Measurements from ENCODE around the gene PPME1. TPM values are rescaled to one million over a fixed set of nuclear protein-coding genes. Genes with fewer than 3 reads are reported as not detected.

The PPME1 gene
- total and polyA plus RNA-seq, 9 donors, result 27.1 to 48.1 (median 43.8) TPM

- H3K27ac ChIP-seq (ENCODE audit: low read length), result no peak overlapping the region
- H3K36me3 ChIP-seq (ENCODE audit: control insufficient read depth, insufficient read depth, low read length), result peaks cover 51% of the 10 kb centered on the region
- DNase-seq, result no peak
- H3K4me3 ChIP-seq (ENCODE audit: low read length), result no peak overlapping the region
- no peaks in the 10 kb centered on the region for H3K9me3 ChIP-seq (replicated peaks; ENCODE audit: control insufficient read depth, low read depth, low read length)
- no CpG with 5 or more reads among the region's 1 CpG for WGBS (ENCODE audit: insufficient coverage)
- H3K4me1 ChIP-seq (ENCODE audit: control insufficient read depth, insufficient read depth, low read length), result no peaks in the 10 kb centered on the region
- no peaks in the 10 kb centered on the region for H3K27me3 ChIP-seq (ENCODE audit: control insufficient read depth, insufficient read depth, low read length)
Measured at GRCh38 chr11:74248469-74248868, 77.4 kb downstream of the PPME1 start.

- WGBS (ENCODE audit: insufficient coverage), result no CpG with 5 or more reads among the region's 2 CpGs
- no peaks in the 10 kb centered on the region for H3K4me1 ChIP-seq (ENCODE audit: control insufficient read depth, insufficient read depth, low read length)
- no peak overlapping the region for H3K4me3 ChIP-seq (ENCODE audit: low read length)
- no peak overlapping the region for H3K27ac ChIP-seq (ENCODE audit: low read length)
- no peaks in the 10 kb centered on the region for H3K9me3 ChIP-seq (replicated peaks; ENCODE audit: control insufficient read depth, low read depth, low read length)
- peaks cover 62% of the 10 kb centered on the region for H3K36me3 ChIP-seq (ENCODE audit: control insufficient read depth, insufficient read depth, low read length)
- H3K27me3 ChIP-seq (ENCODE audit: control insufficient read depth, insufficient read depth, low read length), result no peaks in the 10 kb centered on the region
- no peak for DNase-seq
Measured at GRCh38 chr11:74249496-74249895, 78.4 kb downstream of the PPME1 start.

GRCh38 chr11:74253361-74253760, 82.3 kb downstream of the PPME1 start:
- Histone ChIP-seq H3K4me3 (ENCODE audit: low read length) (no peak overlapping the region), H3K36me3 (ENCODE audit: control insufficient read depth, insufficient read depth, low read length) (peaks cover 58% of the 10 kb centered on the region), H3K9me3 (replicated peaks; ENCODE audit: control insufficient read depth, low read depth, low read length) (no peaks in the 10 kb centered on the region), H3K27ac (ENCODE audit: low read length) (no peak overlapping the region), H3K27me3 (ENCODE audit: control insufficient read depth, insufficient read depth, low read length) (no peaks in the 10 kb centered on the region), H3K4me1 (ENCODE audit: control insufficient read depth, insufficient read depth, low read length) (peaks cover 7% of the 10 kb centered on the region)
- DNase-seq, result no peak
- WGBS (ENCODE audit: insufficient coverage), result 92% methylated on average over 8 of the region's 8 CpGs

GRCh38 chr11:74255741-74256375, 84.8 kb downstream of the PPME1 start:
- Histone ChIP-seq H3K36me3 (ENCODE audit: control insufficient read depth, insufficient read depth, low read length) (peaks cover 48% of the 10 kb centered on the region), H3K9me3 (replicated peaks; ENCODE audit: control insufficient read depth, low read depth, low read length) (no peaks in the 10 kb centered on the region), H3K4me3 (ENCODE audit: low read length) (no peak overlapping the region), H3K27ac (ENCODE audit: low read length) (no peak overlapping the region), H3K4me1 (ENCODE audit: control insufficient read depth, insufficient read depth, low read length) (peaks cover 7% of the 10 kb centered on the region), H3K27me3 (ENCODE audit: control insufficient read depth, insufficient read depth, low read length) (no peaks in the 10 kb centered on the region)
- 49% methylated on average over 2 of the region's 5 CpGs for WGBS (ENCODE audit: insufficient coverage)
- DNase-seq, result peak; percentile 76

GRCh38 chr11:74256378-74257133, 85.5 kb downstream of the PPME1 start:
- no peak for DNase-seq
- peaks cover 7% of the 10 kb centered on the region for H3K4me1 ChIP-seq (ENCODE audit: control insufficient read depth, insufficient read depth, low read length)
- H3K27me3 ChIP-seq (ENCODE audit: control insufficient read depth, insufficient read depth, low read length), result no peaks in the 10 kb centered on the region
- H3K9me3 ChIP-seq (replicated peaks; ENCODE audit: control insufficient read depth, low read depth, low read length), result no peaks in the 10 kb centered on the region
- WGBS (ENCODE audit: insufficient coverage), result 86% methylated on average over 3 of the region's 5 CpGs
- no peak overlapping the region for H3K27ac ChIP-seq (ENCODE audit: low read length)
- H3K36me3 ChIP-seq (ENCODE audit: control insufficient read depth, insufficient read depth, low read length), result peaks cover 41% of the 10 kb centered on the region
- no peak overlapping the region for H3K4me3 ChIP-seq (ENCODE audit: low read length)

- Histone ChIP-seq H3K36me3 (ENCODE audit: control insufficient read depth, insufficient read depth, low read length) (peaks cover 28% of the 10 kb centered on the region), H3K4me1 (ENCODE audit: control insufficient read depth, insufficient read depth, low read length) (peaks cover 7% of the 10 kb centered on the region), H3K4me3 (ENCODE audit: low read length) (no peak overlapping the region), H3K27ac (ENCODE audit: low read length) (no peak overlapping the region), H3K27me3 (ENCODE audit: control insufficient read depth, insufficient read depth, low read length) (peaks cover 2% of the 10 kb centered on the region), H3K9me3 (replicated peaks; ENCODE audit: control insufficient read depth, low read depth, low read length) (no peaks in the 10 kb centered on the region)
- 0% methylated on average over 1 of the region's 4 CpGs for WGBS (ENCODE audit: insufficient coverage)
- peak; percentile 96 for DNase-seq
Measured at GRCh38 chr11:74257959-74258553, 87.0 kb downstream of the PPME1 start.

DNA sequence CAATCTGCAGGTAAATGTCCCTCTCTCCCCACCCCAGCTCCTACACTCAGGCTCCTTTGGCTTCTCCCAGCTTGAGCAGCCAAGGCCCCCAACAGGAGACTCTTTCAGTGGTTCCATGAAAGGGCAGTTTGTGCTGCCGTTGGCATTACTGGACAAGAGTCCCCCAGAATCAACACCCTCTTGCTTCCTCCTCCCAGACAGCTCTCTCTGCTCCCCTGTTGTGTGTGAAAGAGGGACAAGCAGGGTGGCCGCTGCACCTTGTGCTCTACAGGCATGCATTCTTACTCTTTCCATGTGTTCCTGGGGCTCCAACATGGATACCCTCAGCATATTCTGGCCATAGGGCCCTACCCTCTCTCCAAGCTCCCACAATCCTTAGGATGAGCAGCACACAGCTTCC, 91.6 kb downstream of the PPME1 start:
- peaks cover 2% of the 10 kb centered on the region for H3K27me3 ChIP-seq (ENCODE audit: control insufficient read depth, insufficient read depth, low read length)
- 80% methylated on average over 1 of the region's 2 CpGs for WGBS (ENCODE audit: insufficient coverage)
- no peaks in the 10 kb centered on the region for H3K9me3 ChIP-seq (replicated peaks; ENCODE audit: control insufficient read depth, low read depth, low read length)
- H3K36me3 ChIP-seq (ENCODE audit: control insufficient read depth, insufficient read depth, low read length), result no peaks in the 10 kb centered on the region
- H3K27ac ChIP-seq (ENCODE audit: low read length), result no peak overlapping the region
- peaks cover 10% of the 10 kb centered on the region for H3K4me1 ChIP-seq (ENCODE audit: control insufficient read depth, insufficient read depth, low read length)
- DNase-seq, result no peak
- H3K4me3 ChIP-seq (ENCODE audit: low read length), result no peak overlapping the region

GRCh38 chr11:74265256-74265655, 94.2 kb downstream of the PPME1 start:
- Histone ChIP-seq H3K4me1 (ENCODE audit: control insufficient read depth, insufficient read depth, low read length) (peaks cover 5% of the 10 kb centered on the region), H3K4me3 (ENCODE audit: low read length) (no peak overlapping the region), H3K9me3 (replicated peaks; ENCODE audit: control insufficient read depth, low read depth, low read length) (no peaks in the 10 kb centered on the region), H3K36me3 (ENCODE audit: control insufficient read depth, insufficient read depth, low read length) (no peaks in the 10 kb centered on the region), H3K27ac (ENCODE audit: low read length) (no peak overlapping the region), H3K27me3 (ENCODE audit: control insufficient read depth, insufficient read depth, low read length) (peaks cover 2% of the 10 kb centered on the region)
- no CpG with 5 or more reads among the region's 1 CpG for WGBS (ENCODE audit: insufficient coverage)
- DNase-seq, result no peak

DNA sequence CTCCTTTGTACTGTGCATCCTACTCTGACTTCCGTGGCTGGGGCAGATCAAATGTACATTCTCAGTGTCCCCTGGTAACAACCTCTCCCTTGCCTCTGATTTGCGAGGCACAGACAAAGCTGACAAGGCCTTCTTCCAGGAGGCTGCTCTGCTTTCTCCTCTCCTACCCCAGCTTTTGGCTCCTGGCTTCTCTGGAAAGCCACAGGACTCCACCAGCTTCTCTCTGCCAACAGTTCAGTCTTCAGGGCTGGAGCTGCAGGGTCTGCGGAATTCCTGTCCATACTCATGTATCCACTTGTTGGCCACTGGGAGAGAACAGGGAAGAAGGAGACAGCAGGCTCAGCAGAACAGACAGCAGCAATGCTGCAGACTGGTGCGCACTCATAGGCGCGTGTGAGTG, 95.9 kb downstream of the PPME1 start:
- WGBS (ENCODE audit: insufficient coverage), result 55% methylated on average over 6 of the region's 6 CpGs
- no peaks in the 10 kb centered on the region for H3K9me3 ChIP-seq (replicated peaks; ENCODE audit: control insufficient read depth, low read depth, low read length)
- no peak overlapping the region for H3K27ac ChIP-seq (ENCODE audit: low read length)
- H3K4me1 ChIP-seq (ENCODE audit: control insufficient read depth, insufficient read depth, low read length), result peaks cover 5% of the 10 kb centered on the region
- H3K4me3 ChIP-seq (ENCODE audit: low read length), result no peak overlapping the region
- H3K27me3 ChIP-seq (ENCODE audit: control insufficient read depth, insufficient read depth, low read length), result peaks cover 4% of the 10 kb centered on the region
- H3K36me3 ChIP-seq (ENCODE audit: control insufficient read depth, insufficient read depth, low read length), result no peaks in the 10 kb centered on the region
- peak; percentile 46 for DNase-seq

DNA sequence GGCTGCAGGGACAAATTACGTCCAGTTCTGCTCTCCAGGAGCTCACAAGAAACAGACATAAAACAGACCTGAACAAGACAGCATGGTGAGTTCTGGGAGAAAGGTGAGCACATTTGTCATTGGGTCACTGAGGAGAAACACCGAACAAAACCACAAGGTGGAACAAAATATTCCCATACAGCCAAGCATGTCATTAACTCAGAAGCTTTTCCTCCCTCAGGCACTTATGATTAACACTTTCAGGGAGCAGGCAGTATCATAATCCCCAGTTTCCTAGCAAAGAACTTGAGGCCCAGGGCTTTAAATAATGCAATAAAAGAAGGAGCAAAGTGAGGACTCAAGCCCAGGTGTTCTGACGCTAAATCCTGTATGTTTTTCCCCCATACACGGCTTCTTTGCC, 97.4 kb downstream of the PPME1 start:
- Histone ChIP-seq H3K4me3 (ENCODE audit: low read length) (no peak overlapping the region), H3K4me1 (ENCODE audit: control insufficient read depth, insufficient read depth, low read length) (peaks cover 5% of the 10 kb centered on the region), H3K9me3 (replicated peaks; ENCODE audit: control insufficient read depth, low read depth, low read length) (no peaks in the 10 kb centered on the region), H3K27me3 (ENCODE audit: control insufficient read depth, insufficient read depth, low read length) (peaks cover 2% of the 10 kb centered on the region), H3K27ac (ENCODE audit: low read length) (no peak overlapping the region), H3K36me3 (ENCODE audit: control insufficient read depth, insufficient read depth, low read length) (no peaks in the 10 kb centered on the region)
- 14% methylated on average over 1 of the region's 4 CpGs for WGBS (ENCODE audit: insufficient coverage)
- DNase-seq, result no peak

Measured in muscle of leg (tissue), 11 donors.